ENCODE measurements around the gene LYSET.
"Not testable (repeated sequence)": the region's sequence is repeated elsewhere in the genome, so short reads cannot be mapped to it uniquely, and the experiment has no call there.

DNA sequence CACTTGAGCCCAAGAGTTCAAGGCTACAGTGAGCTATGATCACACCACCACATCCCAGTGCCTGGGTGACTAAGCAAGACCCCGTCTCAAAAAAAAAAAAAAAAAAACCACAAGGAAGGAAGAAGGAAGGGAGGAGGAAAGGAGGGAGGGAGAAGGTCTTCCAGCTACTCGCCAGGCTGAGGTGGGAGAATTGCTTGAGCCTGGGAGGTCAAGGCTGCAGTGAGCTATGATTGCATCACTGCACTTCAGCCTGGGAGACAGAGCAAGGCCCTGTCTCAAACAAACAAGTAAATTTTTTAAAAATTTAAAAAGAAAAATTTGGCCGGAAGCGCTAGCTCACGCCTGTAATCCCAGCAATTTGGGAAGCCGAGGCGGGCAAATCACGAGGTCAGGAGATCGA, 16.5 kb upstream of the LYSET start:
- TF ChIP-seq EZH2, EZH2phosphoT487 (IDR thresholded peaks at IDR 0.05): not testable (repeated sequence)
- TF ChIP-seq, protein P1, sequence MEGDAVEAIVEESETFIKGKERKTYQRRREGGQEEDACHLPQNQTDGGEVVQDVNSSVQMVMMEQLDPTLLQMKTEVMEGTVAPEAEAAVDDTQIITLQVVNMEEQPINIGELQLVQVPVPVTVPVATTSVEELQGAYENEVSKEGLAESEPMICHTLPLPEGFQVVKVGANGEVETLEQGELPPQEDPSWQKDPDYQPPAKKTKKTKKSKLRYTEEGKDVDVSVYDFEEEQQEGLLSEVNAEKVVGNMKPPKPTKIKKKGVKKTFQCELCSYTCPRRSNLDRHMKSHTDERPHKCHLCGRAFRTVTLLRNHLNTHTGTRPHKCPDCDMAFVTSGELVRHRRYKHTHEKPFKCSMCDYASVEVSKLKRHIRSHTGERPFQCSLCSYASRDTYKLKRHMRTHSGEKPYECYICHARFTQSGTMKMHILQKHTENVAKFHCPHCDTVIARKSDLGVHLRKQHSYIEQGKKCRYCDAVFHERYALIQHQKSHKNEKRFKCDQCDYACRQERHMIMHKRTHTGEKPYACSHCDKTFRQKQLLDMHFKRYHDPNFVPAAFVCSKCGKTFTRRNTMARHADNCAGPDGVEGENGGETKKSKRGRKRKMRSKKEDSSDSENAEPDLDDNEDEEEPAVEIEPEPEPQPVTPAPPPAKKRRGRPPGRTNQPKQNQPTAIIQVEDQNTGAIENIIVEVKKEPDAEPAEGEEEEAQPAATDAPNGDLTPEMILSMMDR (IDR thresholded peaks at IDR 0.05) = not testable (repeated sequence)

All from neural progenitor cell (in vitro differentiated cells).